AG20443 (cell line): ENCODE data around the gene UFSP2.
A peak's percentile ranks its signal among the peaks of the same experiment; 100 is the strongest.
"Not testable (repeated sequence)": the region's sequence is repeated elsewhere in the genome, so short reads cannot be mapped to it uniquely, and the experiment has no call there.

Experiments used
- DNase-seq: peaks from one replicate; pipeline ENCODE4 v3.0.0; 2012; ENCODE audit warnings: low spot score, mixed read lengths

The UFSP2 gene

DNA sequence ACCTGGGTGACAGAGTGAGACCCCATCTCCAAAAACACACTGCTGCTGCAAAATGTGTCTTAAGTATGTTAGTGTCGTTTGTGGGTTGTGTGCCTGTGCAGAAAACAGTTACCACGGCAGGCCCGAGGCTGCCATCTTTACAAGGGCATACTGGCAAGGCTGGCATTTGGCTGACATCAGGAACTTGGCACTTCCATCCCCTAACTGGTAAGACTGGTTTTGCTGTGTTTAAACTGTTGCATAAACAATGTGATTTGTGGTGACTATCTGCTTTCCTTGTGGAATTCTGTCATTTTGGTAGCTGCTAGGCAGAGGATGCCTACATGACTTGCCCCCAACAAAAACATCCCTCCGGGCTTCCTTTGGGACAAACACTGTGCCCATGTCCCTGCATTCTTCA is 42.3 kb downstream of the UFSP2 start:
- no peak for DNase-seq

DNA sequence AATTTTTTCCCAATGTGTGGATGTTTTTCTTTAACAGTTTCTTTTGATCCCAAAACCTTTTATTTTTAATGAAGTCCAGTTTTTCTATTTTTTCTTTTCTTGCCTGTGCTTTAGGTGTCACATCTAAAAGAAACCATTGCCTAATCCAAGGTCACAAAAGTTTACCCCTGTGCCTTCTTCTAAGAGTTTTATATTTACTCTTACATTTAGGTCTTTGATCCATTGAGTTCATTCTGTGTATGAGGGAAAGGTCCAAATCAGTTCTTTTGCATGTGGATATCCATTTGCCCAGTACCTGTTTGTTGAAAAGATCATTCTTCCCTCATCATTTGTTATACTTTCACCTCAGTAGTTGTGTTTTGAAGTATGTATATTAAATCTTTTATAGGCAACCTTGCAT is 43.0 kb downstream of the UFSP2 start:
- no peak for DNase-seq

DNA sequence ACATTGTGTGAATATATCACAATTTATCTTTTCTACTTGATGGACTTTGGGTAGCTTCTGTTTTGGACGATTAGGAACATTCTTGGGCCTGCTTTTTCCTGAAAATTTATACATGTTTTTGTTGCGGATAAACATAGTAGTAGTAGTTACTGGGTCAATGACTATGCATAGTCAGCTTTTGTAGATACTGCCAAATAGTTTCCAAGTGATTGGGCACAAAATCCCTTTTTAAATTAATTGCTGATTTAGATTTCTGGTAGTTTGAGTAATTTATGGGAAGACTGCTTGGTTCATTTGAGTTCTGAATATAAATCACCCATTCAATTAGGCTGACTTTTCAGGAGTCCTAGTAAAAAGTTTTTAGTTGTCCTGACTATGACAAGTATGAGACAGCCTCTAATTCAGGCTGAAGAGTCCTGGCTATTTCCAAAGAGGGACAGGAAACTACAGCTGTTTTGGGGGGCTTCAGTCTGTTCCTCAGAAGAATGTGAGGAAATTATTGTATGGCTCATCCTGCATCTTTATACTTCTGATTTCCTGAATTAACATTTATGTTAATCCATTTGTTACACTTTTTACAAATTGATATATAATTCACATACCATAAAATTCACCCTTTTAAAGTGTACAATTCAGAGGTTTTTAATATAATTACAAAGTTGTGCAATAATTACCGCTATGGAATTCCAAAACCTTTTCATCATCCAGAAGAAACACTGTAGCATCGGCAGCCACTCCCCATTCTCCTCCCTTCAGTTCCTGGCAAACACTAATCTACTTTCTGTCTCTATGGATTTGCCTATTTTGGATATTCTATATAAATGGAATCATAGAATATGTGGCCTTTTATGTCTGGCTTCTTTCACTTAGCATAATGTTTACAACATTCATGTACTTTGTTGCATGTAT is 44.2 kb downstream of the UFSP2 start:
- DNase-seq: no peak

DNA sequence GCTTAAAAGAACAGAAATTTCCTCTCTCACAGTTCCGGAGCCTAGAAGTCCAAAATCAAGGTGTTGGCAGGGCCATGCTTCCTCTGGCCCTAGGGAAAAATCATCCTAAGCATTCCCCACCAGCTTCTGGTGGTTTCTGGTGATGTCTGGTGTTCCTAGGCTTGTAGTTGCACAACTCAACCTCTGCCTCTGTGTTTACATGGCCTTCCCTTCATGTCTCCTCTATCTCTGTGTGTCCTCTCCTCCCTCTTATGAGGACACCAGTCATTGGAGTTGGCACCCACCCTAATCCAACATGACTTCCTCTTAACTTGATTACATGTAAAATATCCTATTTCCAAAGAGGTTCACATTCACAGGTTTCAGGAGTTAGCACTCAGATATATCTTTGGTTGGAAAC is 45.4 kb downstream of the UFSP2 start:
- DNase-seq: no peak

DNA sequence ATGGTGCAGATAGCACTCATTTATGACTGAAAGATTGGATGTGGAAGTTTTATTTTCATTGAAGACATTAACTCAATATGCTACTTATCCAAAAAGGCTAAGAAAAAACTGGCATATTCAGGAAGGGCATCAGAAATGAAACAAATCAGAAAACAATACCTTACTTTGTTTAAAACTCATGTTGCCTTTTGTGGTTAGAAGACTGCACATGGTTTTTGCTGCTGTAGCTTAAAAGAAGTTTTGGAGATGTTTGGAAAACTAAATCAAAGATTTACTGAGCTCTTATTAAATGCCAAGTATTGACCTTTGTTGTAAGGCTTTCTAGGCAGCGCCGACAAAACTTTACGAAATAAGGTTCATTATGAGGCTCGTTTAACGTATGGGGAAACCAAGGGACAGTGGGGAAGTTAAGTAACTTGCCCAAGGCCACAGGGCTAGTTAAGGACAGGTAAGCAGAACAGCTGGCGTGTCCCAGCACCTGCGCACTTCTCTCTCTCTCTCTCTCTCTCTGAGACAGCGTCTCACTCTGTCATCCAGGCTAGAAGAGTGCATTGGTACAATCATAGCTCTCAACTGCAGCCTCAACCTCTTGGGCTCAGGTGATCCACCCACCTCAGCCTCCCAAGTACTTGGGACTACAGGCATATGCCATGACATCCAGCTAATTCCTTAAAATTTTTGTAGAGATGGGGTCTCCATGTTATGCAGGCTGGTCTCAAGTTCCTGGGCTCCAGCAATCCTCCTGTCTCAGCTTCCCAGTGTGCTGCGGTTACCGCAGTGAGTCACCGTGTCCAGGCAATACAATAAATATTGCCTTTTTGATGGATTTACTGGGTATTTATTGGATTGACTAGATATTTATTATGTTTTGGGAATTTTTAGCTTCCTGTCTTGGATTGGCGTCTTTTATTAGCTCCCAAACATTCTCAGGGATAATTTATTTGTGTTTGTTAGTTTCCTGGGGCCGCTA is 46.2 kb downstream of the UFSP2 start:
- no peak for DNase-seq

DNA sequence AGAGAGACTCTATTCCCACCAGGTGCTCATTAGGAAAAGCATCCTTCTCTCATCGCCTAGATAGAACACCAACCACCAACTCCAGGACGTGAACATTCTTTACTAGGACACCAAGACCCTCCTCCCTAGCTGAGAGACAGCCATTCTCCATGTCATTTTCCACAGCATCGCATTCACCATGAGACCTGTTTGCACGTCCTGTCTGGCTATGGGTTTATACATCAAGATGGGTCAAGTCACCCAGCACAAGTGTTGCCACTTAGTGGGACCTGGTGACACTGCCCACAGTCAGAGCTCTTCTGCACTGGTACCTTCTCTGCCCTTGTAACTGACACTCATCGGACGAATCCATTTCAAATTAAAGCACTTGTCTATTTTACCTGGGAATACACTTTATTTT is 47.5 kb downstream of the UFSP2 start:
- DNase-seq: no peak

DNA sequence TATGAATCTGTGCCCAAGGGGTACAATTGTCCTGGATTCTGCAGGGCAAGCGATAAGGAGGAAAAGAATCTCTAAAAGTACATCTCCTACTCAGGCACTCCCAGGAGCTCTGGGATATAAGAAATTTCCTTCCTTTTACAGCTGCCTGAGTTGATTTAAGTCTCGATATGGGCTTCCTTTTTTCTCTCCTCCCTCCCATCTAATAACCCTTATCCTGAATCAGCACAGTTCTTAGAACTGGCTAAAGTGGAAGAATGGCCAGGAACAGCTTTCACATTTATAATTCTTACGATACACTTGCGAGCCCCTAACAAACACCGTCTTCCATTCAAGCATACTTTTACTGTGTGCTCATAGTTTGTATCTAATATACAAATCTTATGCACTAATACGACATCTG is 51.2 kb downstream of the UFSP2 start:
- no peak for DNase-seq

DNA sequence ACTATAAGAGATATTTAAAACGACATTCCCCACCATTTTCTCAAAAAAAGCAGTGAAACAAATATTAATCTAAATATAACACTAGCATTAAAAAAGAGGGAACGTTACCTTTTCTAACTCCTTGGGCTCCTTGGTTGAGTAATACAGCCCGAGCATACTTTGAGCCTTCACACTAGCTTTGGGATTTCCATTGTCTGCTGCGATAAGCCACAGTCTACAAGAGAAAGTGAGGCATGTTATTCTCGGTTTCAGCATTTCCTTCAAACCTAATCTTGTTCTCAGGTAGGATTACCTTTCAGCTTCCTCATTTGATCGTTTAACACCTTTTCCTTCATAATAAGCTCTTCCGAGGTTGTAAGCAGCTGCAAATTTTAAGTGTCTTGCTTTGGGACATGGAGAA is 51.7 kb downstream of the UFSP2 start:
- DNase-seq: no peak

DNA sequence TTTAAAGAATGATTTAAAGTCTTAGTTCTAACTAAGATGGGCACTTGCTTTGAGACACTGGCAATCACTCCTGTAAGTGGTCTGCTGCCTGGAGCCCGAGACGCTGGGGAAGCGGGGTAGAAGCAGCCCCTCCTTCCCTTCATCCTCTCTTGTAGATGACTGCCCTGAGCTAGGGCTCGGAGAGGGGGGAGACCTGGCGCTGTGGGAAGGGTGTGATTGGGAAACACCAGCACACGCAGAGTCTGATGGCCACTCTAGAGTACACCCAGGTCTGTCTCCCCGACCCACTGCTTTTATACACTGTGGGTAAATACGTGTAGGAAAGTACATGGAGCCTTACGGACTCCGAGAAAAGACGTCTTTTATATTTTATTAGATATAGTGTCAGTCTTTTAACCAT is 54.1 kb downstream of the UFSP2 start:
- DNase-seq: no peak

DNA sequence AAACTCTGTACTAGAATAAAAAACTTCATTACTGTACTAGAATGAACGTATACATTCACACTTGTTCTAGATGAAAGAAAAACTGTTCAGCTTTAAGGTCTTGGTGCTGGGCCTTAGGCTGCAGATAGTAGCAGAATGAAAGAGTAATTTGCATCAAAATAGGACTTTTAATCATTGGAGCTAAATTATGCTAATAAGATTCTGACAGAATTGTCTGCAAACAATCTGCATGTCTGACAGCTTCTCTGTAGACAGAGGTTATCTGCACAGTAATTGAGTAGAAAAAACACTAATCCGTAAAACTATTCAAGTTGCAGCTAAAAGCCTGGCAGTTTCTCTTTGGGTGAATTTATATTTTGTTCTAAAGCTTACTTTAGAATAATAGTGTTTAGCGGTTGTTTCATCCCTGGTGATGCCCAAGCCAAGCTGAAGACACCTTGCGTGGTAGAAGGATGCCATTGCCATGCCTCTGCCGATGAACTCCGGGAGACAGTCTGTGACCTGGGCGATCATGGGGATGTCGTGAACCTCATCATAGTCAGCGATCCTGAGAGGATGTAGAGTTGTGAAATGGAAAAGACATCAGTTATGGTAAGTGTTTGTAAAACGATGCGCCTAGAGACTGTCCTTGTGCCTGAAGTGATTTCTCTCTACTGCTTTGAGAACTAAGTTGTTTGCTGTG is 55.4 kb downstream of the UFSP2 start:
- DNase-seq: no peak

DNA sequence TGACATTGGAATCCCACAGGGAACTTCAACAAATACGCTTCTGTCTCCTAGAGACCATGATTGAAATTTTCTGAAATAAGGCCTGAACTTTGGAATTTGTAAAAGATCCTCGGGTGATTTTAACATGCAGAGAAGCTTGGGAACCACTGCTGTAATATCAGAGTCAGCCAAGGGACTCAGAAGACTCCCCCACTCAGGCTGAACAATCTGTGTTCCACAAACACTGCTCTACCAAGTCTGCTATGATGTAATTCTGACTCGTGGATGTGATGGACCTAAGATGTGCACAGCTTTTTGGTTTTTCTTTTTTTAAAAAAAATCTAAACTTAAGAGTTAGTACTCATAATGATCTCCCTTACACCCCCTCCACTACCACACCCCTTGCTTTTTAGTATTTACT is 56.0 kb downstream of the UFSP2 start:
- DNase-seq: no peak

DNA sequence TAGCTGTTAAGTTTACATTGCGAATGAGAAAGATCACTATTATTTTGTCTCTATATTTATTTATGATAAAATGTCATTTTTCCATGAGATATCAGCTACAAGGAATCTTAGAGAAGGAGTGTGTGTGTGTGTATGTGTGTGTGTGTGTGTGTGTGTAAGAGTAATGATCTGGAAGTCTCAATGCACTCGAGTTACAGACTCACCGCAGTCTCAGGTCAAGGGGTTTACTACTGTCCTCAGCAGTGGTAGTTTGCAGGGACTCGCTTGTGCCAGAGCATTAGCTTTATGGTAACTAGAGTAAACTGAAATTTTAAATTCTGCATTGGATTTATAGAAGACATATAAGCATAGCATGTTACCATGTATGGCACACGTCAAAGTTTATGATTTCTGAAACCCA is 60.9 kb downstream of the UFSP2 start:
- no peak for DNase-seq

DNA sequence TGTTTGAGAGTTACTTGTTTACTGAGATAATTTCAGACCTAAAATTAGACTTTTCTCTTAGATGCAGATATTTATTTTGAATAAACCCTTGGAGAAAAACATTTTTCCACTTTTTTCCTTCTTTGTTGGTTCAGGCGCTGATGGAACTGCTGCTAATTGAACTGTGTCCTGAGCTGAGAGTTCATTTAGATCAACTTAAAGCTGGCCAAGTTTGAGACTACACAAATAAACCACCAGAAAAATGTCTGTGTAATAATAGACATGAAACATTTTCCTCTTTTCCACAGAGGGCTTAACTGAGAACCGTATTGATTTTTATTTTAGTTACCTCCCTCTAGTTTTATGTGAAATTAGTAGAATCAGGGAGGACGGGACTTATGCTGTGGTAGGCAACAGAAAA is 62.5 kb downstream of the UFSP2 start:
- no peak for DNase-seq

DNA sequence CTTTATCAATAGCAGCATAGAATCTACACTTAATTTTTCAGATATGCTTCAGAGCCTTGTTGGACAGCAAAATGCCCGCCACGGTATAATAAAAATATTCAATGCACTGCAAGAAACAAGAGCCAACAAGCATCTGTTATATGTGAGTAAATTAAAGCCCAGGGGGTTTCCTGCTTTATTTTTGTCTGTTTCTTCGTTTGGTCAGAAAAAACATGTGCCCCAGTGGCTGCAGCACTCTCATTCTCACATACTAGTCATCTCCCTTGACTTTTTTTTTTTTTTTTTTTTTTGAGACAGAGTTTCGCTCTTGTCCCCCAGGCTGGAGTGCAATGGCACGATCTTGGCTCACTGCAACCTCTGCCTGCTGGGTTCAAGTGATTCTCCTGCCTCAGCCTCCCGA is 63.2 kb downstream of the UFSP2 start:
- DNase-seq: not testable (repeated sequence)

DNA sequence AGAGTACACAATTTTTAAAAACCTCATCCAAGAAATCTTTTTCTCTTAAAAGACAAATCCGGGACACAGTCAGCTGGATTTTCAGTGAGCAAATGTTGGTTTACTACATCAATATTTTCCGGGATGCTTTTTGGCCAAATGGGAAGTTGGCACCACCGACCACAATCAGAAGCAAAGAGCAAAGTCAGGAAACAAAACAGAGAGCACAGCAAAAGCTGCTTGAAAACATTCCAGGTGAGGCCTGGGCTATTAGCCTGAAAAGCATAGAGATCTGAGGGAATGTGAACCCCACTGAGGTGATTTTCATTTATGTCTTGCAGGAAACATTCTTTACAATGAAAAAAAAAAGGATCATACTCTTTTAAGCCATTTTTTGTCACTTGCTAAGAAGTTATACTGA is 63.9 kb downstream of the UFSP2 start:
- DNase-seq: no peak

DNA sequence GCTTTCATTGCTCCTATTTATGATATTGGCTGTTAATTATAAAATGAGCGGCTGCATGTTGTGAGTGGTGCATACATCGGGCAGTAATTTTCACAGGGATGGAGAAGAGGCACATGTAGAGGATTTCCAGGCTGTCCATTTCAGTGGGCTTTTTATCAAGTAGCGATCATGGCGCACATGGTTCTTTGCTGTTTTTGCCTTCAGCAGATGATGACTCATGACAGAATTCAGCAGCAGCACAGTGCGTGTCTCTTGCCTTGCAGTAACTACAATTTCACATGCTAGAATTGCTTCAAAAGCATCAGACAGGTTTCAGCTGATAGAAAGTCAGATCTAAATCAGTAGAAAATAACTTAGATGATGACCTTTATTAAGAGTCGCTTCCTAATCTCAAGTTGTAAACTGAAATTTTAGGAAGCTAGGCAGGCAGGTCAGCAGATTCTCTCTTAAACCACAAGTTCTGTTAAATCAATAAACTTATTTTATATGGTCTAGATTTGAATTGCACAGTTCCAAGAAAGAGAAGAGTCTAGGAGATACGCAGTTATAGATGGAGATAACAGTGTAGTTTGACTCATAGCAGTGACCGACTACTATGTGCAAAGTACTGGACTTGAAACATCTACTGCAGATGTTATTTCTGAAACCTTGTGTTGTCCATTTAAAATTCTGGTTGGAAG is 65.9 kb downstream of the UFSP2 start:
- DNase-seq: no peak

DNA sequence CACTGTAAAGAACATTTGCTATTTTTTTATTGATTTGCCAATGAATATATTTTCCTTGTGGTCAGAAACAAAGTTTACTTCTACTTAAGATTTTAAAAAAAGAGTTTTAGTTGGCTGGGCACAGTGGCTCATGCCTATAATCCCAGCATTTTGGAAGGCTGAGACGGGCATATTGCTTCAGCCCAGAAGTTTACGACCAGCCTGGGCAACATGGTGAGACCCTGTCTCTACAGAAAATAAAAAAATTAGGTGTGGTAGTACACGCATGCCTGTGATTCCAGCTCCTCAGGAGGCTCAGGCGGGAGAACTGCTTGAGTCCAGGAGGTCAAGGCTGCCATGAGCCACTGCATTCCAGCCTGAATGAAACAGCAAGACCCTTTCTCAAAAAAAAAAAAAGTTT is 66.8 kb downstream of the UFSP2 start:
- no peak for DNase-seq

DNA sequence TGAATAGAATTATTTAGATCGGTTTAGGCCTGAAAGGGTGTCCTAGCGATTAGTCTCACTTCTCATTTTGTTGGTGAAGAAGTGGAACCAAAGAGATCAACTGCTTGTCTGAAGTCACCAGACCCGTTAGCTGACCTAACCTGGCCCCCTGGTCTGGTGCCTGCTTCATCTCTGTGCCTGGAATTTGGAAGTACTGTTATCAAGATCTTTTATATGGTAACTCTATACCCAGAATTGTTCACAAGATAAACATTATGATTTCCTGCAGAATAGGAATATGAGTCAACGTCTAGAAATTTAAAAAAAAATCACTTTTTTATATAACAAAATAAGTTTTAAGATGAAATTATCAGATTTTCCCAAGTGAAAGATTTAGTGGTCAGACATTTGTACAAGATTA is 67.2 kb downstream of the UFSP2 start:
- peak; percentile 22 for DNase-seq

DNA sequence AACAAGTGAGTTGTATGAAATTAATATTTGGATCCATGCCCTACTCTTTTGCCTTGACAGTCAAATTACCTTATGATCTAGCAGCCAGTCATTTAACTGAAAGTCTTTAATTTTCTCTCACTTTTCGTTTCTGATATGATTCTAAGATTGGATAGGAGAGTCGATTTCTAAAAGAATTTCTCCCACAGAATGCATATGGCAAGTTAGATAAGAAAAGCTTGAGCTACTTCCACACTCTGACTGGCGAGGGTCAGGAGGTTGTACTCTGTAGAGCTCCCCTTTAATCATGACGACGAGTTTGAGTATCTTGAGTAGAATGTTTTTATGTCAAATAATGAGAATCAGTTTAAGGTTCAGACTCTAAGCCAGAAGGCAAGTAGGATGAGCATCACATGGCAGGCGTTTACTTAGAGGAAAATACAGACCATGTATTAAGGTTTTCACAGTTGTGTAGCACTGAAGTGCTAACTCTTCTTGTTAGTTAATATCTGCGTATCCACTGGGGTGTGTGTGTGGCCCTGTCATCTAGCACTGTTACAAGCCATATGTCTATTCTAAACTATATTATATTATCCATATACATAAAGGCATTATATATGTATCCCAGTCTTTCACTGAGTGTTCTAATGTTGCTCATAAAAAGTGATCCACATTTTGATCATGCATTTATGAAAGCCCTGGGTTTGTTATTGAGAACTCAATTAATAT is 67.9 kb downstream of the UFSP2 start:
- no peak for DNase-seq

DNA sequence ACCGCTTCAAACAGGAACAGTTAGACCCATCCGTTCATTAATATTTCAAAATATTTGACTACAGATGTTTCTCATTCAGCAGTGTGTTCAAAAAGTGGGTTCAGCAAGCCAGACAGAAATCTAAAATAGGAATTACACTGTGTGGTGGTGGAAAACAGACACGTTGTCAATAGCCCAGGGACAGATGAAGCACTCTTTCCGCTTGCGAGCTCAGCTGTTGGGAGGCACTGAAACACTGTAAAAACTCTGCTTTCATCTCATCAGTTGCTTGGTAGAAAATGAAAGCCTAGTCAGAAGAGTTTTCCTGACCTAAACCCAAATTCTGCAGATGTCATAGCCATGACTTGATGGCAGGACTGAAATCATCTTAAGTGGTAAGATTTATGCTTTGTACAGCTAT is 68.6 kb downstream of the UFSP2 start:
- peak; percentile 22 for DNase-seq

DNA sequence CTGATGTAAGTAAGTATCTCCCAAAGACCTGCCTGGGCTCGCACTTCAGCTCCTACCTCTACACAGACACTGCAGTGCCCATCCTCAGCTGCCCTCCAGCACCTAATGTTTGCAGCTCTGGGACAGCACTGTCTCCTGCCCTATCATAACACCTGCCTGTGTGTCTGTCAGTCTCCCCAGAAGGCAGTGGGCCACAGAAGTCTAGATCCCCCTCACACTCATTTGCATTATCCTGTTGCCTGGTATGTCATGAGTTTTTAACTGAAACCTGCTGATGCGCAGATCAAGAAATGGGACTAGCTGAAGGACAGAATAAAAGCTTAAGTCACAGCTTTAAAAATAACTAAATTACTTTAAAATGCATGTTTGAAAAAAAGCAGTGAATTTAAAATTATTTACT is 73.0 kb downstream of the UFSP2 start:
- DNase-seq: no peak
